ENCODE results near the gene ATXN7.

Gene ATXN7

DNA sequence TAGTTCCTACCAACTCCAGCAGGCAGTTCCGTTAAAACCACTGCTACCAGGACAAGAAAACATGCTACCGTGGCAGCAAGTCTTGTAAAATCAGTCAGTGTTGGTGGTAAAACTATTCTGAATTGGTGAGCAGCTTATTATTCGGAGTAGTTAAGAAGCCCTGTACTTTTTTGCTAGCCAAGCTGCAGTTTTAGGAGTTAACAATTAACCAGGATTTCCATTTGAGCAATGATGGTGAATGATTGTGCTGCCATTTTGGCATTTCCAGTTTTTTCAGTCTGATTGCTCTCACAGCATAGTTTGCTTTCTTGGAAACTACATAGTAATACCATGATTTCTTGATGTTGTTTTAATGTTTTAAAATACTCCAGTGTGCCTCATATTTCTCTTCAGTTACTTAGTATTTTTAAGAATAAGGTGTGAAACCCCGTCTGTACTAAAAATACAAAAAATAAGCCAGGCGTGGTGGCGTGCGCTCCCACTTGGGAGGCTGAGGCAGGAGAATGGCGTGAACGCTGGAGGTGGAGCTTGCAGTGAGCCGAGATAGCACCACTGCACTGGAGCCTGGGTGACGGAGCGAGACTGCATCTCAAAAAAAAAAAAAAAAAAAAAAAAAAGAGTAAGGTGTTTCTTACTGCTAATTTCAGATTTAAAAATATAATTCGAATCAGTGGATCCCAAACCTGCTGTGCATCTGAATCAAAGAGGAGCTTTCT lies 92.3 kb downstream of the ATXN7 start:
- no peak for DNase-seq
- intact Hi-C loops (cut with DNase I), result no loop called here

DNA sequence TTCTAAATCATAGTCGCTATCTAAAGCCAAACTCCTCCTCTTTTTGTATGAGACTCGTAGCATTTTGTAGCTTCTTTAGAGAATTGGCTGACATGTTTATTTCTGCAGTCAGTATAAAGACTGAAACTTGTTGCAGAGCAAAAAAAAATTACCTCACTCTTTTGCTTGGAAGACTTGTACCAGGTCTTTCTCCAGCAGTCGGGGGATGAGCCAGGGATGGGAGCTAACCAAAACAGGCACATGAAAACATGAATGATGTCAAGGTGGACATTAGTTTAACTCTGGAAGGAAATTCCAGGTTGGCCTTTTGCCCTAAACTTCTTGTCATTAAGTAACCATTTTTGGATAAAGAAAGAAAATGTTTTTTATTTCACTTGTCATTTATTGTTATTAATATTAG lies 95.5 kb downstream of the ATXN7 start:
- DNase-seq, result no peak
- intact Hi-C loops (cut with DNase I), result no loop called here

DNA sequence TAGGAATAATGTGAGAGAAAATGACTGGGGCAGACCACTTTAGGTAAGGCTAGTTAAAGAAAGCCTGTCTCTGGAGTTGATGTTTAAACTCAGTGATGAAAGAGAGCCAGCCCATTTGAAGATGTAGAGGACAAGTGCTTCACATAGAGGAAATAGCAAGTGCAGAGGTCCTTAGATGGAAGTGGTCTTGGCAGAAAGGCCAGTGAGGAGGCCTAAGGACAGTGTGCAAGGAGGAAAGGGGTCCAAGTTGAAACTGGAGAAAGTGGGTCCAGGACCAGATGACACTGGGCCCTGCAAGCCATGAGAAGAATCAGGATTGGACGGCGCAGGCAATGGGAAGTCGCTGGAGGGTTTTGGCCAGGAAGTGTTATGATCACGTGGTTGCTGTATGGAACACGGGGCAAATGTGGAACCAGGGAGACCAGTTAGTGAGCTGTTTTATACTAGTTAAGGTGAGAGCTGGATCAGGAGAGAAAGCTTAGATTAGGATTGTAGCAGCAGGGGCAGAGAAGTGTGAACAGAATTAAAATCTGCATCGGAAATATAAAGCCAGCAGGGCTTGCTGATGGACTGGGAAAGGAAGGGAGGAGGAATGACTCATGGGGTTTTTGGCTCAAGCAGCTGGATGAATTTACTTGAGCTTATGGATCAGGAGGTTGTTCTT lies 96.5 kb downstream of the ATXN7 start:
- DNase-seq, result peak in 4 of 10 donors; percentile 30 to 79 (median 60)
- intact Hi-C loops (cut with DNase I), result loop anchor here (2.0 kb wide), 1 partner anchor 33 kb away; no protein-coding TSS in a partner anchor

DNA sequence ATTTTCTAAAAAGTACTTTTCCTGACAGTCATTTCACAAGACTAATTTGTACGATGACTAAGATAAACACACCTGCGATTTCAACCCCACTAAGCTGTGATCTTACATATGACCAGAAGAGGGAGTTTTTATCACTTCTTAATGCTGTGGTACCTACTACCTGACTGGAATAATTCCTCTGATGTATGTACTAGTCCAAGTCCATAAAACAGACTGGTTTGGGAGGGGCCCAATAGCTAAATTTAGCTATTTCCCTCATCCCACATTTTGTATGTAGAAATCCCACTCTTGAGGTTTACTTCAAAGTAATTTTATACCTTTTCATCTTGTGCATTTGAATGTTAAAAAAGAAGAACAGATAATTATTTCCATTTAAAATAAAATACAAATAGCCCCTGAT lies 98.2 kb downstream of the ATXN7 start:
- DNase-seq, result no peak
- intact Hi-C loops (cut with DNase I), result loop anchor here (2.0 kb wide), 1 partner anchor 31 kb away; no protein-coding TSS in a partner anchor

DNA sequence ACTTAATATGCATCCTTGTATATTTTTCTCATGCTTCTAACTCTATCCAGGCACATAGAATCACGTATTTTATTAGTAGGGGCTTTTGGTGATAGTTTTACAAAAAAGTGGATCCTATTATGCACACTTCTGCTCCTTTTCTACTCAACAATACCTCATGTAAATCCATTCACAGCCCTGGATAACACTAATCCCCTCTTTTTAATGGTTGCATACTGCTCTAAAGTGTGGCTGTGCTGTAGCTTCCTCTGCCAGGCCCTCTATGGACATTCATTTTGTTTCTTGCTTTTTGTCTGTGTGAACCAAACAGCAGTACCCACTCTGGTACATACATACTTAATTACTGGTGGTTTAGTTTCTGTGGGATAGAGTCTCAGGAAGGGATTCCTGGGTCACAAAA lies 99.8 kb downstream of the ATXN7 start:
- no peak for DNase-seq
- intact Hi-C loops (cut with DNase I), result no loop called here

DNA sequence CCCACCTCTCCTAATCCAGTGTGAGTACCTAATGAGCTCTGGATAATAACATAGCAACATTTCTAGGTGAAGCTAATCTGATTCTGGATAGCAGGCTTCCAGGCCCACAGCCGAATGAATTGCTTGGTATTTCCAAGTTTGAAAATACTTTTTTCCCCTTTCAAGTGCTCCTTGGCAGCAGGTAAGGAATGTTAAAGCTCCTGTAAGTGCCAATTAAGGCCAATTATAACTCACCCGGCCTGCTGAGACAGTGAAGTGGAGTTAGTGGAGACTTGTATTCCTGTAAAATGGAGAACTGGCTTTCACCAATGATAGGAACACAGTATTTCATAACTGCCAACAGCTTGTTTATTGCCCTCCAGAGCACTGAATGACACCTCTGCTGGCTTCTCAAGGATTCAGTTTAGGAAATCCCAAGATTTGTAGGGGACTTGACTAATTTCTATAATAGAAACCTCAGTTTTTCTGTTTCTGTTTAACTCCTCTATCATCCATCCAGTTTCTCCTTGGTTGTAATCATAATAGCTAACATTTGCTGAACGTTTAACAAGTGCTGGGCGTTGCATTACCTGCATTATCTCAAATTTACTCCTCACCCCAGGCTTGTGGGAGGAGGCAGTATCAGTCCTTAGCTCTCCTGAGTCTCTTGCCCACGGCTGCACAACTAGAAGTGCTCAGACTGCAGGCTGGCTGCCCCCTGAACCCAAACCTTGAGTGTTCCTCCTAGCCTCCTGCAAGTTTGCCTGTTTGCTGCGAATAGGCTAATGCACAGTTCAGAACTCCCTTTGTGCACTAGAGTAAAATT lies 101.2 kb downstream of the ATXN7 start:
- DNase-seq, result no peak
- intact Hi-C loops (cut with DNase I), result no loop called here

DNA sequence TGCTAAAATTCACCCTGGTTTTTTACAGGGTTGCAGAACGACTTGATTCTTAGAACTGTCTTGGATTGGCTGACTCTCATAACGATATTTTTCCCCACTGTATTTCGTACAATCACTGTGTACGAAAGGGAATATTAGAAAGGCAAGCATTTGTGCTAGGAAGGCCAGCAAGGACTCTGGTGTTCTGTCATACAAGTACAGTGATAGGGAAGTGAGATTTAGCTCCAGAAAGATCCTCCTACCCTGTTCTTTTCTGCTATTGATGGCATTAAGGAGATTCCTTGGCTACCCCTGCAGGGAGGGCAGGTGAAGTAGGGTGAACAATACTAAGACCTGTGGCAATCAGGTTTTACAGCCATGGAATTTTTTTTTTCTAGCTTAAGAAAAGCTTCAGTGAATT lies 102.3 kb downstream of the ATXN7 start:
- intact Hi-C loops (cut with DNase I), result no loop called here
- no peak for DNase-seq

DNA sequence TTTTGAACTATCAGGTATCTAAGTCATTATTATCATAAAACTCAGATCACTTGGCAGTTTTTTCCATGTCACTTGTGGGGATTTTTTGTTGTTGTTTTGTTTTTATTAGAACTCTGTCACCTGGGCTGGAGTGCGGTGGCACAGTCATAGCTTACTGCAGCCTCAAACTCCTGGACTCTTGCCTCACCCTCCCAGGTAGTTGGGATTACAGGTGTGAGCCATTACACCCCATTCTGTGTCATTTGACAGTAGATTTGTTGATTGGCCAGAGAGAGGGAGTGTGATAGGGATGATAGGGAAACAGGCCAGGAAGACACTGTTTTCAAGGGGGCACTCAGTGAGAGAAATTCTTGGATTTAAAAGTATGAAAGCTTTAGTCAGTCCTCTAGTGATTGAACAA lies 103.2 kb downstream of the ATXN7 start:
- intact Hi-C loops (cut with DNase I), result no loop called here
- no peak for DNase-seq

DNA sequence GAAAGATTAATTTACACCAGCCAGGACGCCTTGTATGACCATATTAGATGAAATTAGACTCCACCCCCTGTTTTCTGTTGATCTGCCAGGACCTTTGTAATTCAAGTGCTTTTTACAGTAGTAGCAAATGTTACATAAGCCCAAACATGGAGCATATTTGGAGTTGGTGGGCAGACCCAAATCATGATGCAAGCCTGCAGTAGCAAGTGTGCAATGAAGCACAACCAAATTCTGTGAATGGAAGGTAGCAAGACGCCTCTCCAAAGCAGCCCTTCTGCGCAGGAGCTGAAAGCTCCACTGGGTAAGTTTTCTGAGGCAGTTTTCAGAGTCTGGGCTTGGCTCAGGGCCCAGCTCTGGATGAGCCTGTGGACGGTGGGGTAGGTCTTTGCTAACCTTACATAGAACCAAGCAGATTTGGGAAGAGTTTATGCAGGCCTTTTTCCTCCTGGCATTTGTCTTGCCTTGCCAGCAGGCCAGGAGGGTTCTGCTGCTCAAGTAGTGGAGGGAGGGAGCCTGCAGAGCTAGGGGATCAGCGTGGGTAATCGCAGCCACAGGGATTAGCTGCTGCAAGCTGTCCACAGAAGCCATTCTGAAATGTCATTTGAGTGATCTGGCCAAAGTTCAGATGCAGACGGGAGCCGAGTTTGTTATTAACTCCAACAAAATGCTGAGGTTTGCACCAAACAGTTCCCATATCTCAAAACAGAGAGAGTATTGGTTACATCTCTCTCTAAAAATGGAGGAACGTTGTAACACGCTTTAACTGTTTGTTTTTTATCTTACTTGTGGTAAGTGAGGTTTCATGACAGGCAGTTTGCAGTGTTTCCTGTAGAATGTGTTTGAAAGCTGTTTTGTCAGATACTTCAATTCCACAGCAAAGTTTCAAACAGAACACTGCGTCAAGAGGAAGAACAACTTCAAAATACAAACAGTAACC lies 104.3 kb downstream of the ATXN7 start:
- peak in 2 of 10 donors; percentile 70 to 77 for DNase-seq
- intact Hi-C loops (cut with DNase I), result no loop called here

DNA sequence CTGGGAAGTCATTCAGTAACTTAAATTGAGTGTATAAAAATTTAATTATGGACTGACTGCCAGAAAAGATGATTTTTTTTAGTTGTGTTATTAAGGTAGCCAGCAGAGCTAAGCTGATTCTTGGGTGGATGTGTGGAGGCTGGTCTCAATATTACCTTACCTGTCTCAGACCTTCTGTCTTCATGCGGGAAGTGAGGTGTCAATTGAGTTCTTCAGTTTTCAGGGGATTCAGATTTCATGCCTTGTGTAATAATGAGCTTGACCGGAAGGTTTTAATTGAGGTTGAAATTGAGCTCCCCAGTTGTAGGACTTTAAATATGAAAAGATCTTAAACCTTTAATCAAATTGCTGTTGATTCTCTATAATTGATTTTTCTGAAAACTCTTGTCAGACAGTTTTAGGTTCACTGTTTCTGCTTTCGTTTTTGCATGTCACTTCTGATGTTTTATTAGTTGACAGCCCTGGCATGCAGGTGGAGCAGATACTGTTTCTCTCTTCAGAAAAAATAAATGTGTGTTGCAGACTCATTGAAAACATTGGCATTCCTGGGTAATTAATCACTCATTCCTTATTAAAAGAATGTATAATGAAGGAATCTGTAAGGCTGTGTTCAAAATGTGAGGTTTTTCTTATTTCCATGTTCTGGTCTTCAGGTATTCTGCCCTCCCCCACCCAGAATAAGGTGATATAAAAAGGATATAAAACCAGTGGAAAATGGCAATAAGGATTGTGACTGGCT lies 105.1 kb downstream of the ATXN7 start:
- intact Hi-C loops (cut with DNase I), result no loop called here

DNA sequence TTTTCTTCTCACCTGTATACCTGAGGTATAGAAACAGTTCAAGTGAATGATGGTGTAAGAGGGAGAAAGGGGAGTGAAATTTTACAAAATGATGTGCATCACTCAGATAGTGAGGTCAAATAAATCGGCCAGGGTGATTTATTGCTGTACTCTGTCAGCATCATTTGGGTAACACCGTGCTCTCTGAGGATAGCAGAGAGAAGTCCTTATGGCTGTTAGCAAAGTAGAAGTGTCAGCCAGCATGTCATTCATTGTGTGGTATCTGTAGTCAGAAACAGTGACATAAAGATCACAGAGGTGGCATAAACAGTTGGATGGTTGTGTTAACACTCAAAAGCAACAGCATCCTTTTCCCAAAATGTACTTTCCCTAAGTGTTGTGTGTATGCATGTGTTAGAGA lies 106.2 kb downstream of the ATXN7 start:
- intact Hi-C loops (cut with DNase I), result no loop called here
- DNase-seq, result no peak

More for the DNA sequence above, 105.1 kb downstream of the ATXN7 start:
- DNase-seq, result no peak

DNA sequence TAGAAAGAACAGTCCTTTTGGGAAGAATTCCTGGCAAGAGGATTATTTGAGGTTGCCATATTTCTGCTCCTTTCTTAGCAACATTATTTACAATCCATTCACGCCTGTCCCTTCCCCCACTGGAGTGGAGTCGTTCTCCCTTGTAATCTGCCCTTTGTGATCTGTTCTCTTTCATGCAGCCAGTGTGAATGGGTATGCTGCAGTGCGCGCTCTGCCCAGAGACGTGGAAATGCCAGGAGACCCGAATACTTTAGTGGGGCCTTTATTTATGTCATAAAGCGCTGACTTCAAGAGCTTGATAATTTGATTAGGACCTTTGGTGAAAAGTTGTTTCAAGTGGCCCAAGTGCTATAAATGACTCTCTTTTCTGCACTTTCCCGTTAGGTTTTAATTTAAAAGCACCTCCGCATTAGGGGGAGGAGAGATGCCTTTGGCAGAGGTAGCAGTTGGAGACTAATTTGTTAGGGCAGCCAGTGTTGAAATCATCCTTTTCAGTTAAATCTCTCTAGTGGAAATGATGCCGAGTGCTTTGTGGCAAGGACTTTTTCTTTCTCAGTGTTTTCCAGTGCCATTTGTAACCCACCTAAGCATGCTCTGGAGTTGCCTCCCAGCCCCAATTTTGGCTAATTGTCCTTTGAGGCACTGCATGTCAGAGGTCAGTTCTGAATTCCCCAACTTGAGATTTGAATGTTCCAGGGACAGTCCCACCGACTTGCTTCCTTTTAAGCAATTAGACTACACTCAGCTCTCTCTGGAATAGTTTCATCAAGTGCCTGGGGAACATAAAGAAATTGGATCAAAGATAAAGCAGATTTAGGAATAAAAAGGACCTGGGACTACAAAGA lies 107.2 kb downstream of the ATXN7 start:
- DNase-seq, result peak in 2 of 10 donors; percentile 40 to 80
- intact Hi-C loops (cut with DNase I), result no loop called here

DNA sequence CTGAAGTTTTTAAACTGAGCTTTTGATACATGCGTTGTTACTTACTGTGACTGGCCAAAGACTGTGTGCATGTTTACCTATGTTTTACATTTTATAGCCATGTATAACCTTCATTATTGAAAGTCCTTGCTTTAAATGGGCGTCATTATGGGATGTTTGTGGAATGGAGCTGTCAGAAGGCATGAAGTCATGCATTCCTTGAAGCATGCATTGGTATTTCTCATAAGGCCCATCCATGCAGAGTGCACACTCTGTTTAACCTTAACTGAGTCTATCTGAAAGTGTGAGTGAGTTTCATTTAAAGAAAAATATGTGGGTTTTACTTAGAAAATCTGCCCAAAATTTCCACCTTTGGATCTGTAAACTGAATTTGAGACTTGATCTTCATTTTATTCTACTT lies 108.5 kb downstream of the ATXN7 start:
- intact Hi-C loops (cut with DNase I), result no loop called here
- DNase-seq, result no peak

DNA sequence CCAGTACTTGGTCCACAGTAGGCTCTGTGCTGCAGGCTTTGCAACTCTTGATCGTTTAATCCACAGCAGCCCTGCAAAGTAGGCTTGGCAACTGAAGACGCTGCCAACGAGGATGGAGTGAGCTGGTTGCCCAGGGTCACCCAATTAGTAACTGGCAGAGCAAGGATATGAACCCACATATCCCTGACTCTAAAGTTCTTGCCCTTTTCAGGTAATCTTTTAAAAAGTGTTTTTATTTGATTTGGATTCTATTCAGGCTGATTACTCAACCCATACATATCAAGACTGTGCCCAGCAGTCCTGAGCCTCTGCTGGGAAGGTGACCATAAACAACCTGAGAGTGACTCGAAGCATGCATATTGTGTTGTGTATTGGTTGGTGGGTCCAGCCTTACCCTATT lies 109.3 kb downstream of the ATXN7 start:
- intact Hi-C loops (cut with DNase I), result no loop called here
- no peak for DNase-seq

DNA sequence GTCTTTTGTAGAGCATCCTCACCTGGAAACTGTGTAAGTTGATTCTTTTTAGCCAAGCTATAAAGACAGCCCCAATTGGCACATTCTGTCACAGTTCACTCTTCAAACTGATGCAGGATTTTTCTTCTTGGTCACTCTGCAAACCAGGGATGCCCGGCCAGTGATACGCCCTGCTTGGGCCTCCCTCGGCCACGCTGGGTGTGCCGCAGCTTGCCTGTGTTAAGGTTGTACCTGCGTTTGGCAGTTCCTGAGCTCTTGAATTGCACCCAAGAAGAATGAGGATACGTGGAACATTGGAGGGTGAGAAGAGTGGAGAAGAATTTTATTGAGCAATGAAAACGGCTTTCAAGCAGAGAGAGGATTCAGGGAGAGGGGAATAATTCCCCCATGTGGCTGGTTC lies 109.7 kb downstream of the ATXN7 start:
- no peak for DNase-seq
- intact Hi-C loops (cut with DNase I), result no loop called here

DNA sequence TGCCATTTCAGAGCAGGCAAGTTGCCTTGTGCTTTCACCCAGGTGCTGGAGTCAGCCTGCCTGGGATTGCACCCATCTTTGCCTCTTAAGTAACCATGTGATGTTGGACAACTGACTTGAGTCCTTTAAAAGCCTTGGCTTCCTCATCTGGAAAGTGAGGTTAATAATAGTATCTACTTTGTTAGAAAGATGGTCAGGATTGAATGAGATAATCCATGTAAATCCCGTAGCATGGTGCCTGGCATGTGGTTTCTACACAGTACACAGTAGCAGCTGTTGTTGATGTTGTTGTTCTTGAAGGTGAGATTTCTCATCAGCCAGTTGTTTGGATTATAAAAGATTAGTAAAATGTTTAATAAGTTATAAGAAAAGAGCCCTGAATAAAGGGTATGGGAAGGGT lies 110.8 kb downstream of the ATXN7 start:
- no peak for DNase-seq
- intact Hi-C loops (cut with DNase I), result no loop called here

DNA sequence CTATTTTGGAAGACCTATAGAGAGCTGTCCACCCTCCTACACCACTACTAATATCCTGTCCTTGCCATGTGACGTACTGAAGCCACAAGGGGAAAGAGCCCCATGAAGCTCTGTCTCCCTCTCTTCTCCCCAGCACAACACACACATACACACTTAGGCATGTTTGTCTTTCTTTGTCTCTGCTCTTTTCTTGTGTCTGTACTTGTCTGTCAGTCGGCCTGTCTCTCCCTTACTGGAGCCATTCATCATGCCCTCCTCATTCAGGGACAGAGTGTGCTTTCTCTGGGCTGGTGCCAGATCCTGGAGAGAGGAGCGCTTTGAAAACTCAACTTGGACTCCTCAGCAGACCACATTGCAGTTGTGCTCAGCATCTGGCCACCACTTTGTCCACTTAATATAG lies 112.1 kb downstream of the ATXN7 start:
- peak in 6 of 10 donors; percentile 37 to 86 (median 46) for DNase-seq
- intact Hi-C loops (cut with DNase I), result no loop called here

DNA sequence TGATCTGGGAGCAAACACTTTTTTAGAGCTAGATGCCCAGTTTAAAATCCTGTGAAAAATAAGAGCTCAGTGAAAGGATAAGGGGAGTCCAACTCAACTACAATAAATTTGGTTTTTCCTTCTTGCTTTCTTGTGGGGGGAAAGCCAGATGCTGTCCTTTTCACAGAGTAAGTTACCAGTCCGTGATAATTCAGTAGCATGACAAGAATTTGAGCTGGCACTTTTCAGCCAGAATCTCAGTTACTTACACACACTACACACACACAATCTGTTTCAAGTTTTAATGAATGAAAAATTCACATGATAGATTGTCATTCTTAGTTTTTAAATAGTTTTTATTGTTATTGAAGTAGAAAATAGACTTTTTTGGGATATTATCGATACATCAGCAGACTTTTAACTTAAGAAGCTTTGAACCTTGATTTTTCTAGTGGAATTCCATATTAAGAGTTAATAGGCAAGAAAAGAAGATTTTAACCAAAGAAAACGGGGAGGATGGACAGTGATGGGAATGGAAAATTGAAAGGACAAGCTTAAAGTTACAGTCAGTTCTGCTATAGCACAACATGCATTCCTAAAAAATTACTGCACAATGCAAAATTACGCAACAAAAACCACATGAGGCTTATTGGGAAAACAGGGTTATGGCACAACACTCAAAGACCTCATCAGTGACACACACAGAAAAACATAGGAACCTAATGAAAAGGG lies 112.6 kb downstream of the ATXN7 start:
- intact Hi-C loops (cut with DNase I), result no loop called here
- no peak for DNase-seq
